SK-N-SH (cell line): ENCODE data around the gene ZNF32.

Experiments used
- EP300 ChIP-seq, 2 experiments: IDR thresholded peaks; 2 replicates each; pipeline versions ENCODE4 v1.4.0 to v1.6.1; 2012; ENCODE audit warnings: borderline replicate concordance in 1 of 2, low read depth in 1 of 2, low read length in 1 of 2
- FOXM1 ChIP-seq: IDR thresholded peaks from 2 replicates; pipeline ENCODE4 v1.4.0; 2012; ENCODE audit warnings: low read depth, mild to moderate bottlenecking
- NRF1 ChIP-seq: IDR thresholded peaks from 2 replicates; pipeline ENCODE4 v1.6.1; 2012; ENCODE audit warnings: low read depth, mild to moderate bottlenecking, low read length
- TF ChIP-seq, protein P1 (sequence below): fragments of 200-600 bp; sonication (generic); IDR thresholded peaks from 2 replicates; pipeline ENCODE4 v1.6.1; 2017; ENCODE audit warnings: antibody characterized with exemption, mild to moderate bottlenecking, moderate library complexity

DNA sequence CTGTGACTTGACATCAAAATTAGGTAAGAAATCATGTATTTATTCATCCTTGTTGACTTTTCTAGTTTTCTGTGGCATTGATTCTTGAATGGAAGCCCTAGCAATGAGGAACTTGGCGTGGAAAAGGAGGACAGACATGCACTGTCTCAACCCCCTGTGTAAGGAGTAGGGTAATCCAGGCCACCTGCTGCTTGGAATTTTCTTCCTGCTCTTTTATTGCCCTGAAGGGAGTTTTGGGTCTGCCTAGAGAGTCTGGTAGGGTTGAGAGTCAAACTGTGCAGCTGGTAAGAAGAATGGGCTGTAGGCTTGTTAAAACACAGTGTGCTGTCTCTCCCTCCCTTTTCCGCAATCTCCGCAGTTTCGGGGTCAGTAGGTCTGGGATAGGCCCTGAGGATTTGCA is 19.7 kb downstream of the ZNF32 start:
- TF ChIP-seq EP300 (IDR thresholded peaks at IDR 0.05; ENCODE audit: borderline replicate concordance in 1 of 2, low read depth in 1 of 2, low read length in 1 of 2): no peak
- no peak for TF ChIP-seq FOXM1
- TF ChIP-seq, protein P1, sequence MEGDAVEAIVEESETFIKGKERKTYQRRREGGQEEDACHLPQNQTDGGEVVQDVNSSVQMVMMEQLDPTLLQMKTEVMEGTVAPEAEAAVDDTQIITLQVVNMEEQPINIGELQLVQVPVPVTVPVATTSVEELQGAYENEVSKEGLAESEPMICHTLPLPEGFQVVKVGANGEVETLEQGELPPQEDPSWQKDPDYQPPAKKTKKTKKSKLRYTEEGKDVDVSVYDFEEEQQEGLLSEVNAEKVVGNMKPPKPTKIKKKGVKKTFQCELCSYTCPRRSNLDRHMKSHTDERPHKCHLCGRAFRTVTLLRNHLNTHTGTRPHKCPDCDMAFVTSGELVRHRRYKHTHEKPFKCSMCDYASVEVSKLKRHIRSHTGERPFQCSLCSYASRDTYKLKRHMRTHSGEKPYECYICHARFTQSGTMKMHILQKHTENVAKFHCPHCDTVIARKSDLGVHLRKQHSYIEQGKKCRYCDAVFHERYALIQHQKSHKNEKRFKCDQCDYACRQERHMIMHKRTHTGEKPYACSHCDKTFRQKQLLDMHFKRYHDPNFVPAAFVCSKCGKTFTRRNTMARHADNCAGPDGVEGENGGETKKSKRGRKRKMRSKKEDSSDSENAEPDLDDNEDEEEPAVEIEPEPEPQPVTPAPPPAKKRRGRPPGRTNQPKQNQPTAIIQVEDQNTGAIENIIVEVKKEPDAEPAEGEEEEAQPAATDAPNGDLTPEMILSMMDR: no peak
- TF ChIP-seq NRF1: no peak
